GM19193 (cell line): Measurements from ENCODE around the gene MYF5.

Experiments used
- POLR2A ChIP-seq: IDR thresholded peaks from 4 replicates; pipeline ENCODE4 v1.6.1; 2011; ENCODE audit not compliant: insufficient read depth, insufficient read length; ENCODE audit errors: extremely low read depth

MYF5 gene

GRCh38 chr12:80701388-80701787 is 15.3 kb upstream of the MYF5 start:
- no peak for TF ChIP-seq POLR2A

GRCh38 chr12:80702889-80703805 is 13.6 kb upstream of the MYF5 start:
- no peak for TF ChIP-seq POLR2A

GRCh38 chr12:80704420-80704819 is 12.3 kb upstream of the MYF5 start:
- no peak for TF ChIP-seq POLR2A

GRCh38 chr12:80707126-80707829 is 9.4 kb upstream of the MYF5 start, which contains the start of gene MYF6:
Gene MYF6, plus strand, starts transcription at chr12:80707634. Its CDS starts 86 bp downstream, at chr12:80707720.
- TF ChIP-seq POLR2A = no peak

GRCh38 chr12:80707830-80708258 is 8.9 kb upstream of the MYF5 start:
- peak; percentile 21 for TF ChIP-seq POLR2A

GRCh38 chr12:80708259-80708974 is 8.3 kb upstream of the MYF5 start:
- no peak for TF ChIP-seq POLR2A

- no peak for TF ChIP-seq POLR2A
Measured at GRCh38 chr12:80708975-80709328, 7.8 kb upstream of the MYF5 start.

GRCh38 chr12:80709811-80710726 is 6.6 kb upstream of the MYF5 start:
- TF ChIP-seq POLR2A = no peak

- TF ChIP-seq POLR2A = no peak
Measured at GRCh38 chr12:80710727-80711449, 5.8 kb upstream of the MYF5 start.

- TF ChIP-seq POLR2A = no peak
Measured at GRCh38 chr12:80711866-80712265, 4.8 kb upstream of the MYF5 start.

GRCh38 chr12:80712866-80713265 is 3.8 kb upstream of the MYF5 start:
- TF ChIP-seq POLR2A = no peak

GRCh38 chr12:80713419-80713818 is 3.3 kb upstream of the MYF5 start:
- no peak for TF ChIP-seq POLR2A

GRCh38 chr12:80714055-80714454 is 2.7 kb upstream of the MYF5 start:
- no peak for TF ChIP-seq POLR2A
